GM18499 (cell line): ENCODE results near the gene LGALS4.
"Not testable (repeated sequence)": the region's sequence is repeated elsewhere in the genome, so short reads cannot be mapped to it uniquely, and the experiment has no call there.

Source experiments
- ATAC-seq: cut with Tn5 transposase; IDR thresholded peaks from one replicate; pipeline ENCODE4 v1.9.1; 2021; ENCODE audit warnings: moderate number of reproducible peaks; ENCODE audit not compliant: insufficient read depth, unreplicated experiment

Gene LGALS4

GRCh38 chr19:38843175-38843758 lies 30.5 kb upstream of the LGALS4 start:
- no peak for ATAC-seq

DNA sequence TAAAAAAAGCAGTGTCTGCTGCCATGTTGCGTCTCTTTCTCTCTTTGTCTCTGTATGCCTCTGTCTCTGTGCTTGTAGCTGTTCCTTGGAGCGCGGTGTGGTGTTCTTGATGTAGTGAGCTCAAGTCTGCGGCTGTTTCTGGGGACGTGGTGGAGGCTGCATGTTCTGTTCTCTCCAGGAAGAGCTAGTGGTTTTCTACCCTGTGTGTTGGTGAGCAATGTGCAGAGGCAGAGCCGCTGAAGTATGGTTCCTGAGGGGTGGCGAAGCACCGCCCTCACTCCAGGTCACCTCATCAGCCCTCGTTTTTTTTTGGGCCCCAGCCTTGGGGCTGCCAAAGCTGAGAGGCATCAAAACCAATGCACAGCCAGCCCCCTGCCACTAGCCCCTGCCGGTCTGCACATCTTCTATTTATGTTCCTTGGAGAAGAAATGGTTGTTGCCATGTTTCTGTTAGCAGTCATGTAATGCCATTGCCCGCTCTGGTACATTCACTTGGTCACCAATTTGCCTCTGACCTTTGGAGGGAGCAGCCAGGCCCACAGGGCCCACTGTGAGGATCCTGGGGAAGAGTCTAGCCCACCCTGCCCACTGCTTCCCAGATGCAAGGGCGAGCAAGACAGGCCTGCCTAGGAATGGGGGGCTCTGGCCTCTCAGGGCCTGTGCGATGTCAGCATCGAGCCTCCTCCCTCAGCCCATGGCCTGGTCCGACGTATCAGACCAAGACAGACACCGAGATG lies 29.9 kb upstream of the LGALS4 start:
- ATAC-seq: no peak

DNA sequence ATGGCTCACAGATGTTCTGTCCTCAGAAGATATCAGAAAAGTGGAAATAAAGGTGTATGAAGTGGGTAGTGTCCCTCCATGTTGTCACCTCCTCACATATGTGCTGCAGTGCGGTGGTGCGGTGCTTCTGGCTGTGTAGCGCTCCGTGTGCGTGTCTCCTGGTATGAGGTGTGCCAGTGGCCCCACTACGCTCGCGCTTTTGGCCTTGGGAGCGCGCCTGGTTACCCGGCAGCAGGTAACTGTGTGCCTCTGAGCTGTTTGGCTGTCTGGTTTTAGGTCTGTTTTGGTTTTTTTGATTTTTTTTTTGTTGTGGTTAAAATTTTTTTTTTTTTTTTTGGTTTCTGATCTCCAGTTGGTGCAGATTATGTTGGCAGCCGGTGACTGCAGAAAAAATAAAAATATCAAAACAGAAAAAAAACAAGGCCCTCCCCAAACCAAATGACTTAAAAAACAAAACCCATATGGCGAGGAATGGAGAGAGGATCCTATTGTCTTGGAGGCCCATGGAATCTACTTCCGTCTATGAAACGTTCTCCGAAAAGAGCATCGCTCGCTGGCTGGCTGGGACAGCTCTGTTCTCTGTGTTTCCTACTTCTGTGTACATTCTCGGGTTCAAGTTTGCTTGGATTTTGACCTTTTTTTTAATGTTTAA lies 29.2 kb upstream of the LGALS4 start:
- no peak for ATAC-seq

DNA sequence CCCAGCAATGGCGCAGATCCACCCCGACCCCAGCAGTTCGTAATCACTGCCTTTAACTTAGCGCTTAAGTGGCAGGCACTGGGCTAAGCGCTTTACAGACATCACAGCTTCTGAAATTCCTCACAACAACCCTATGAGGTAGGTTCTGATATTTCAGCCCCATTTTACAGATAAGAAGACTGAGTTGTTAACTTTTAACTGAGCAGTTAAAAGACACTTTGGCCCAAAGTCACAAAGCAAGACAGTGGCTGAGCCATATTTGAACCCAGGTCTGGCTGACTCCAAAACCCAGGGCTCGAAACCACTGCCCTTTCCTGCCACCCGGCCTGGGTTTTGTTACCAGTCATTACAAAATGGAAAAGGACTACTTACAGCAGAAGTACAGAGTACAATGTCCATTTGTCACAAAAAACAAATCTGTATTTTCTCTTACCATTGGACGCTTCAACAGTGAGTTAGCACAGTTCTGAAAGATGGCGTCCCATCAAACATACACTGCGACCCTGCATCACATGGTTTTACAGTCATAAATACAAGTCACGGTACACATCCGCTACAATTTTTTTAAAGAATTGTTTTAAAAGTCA lies 28.5 kb upstream of the LGALS4 start:
- no peak for ATAC-seq

- no peak for ATAC-seq
Measured at GRCh38 chr19:38840583-38840968, 27.8 kb upstream of the LGALS4 start.

DNA sequence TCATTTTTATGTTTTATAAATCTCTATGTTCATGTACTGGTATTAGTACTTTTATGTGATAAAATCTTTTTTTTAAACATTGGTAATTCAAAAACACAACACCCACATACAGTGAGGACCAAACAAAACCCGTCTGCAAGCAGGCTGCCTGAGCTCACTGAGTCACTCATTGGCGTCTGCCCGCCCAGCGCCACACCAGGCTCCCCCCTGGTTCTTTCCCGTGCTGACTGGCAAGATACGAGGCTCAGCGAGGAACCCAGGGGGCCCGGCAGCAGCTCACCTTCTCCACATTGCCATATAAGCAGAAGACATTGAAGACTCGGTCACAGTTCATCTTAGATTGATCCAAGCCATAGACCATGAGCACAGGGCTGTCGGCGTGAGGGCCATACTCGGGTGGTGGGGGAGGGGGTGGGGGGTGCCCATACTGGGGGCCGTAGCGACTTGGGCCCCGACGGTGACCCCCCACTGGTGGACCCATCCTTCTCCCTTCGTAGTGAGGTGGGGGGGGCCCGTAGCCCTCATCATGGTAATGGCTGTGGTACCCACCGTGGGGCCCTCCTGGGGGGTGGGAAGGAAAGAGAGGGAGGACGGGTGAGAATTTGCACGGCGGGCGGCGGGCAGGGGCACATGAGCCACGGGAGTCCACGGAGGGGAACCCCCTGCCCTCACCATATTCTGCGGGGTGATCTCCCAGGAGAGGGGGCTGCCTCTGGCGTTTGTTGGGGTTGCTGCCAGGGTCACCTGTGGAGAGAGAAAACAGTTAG lies 27.3 kb upstream of the LGALS4 start:
- ATAC-seq: no peak

DNA sequence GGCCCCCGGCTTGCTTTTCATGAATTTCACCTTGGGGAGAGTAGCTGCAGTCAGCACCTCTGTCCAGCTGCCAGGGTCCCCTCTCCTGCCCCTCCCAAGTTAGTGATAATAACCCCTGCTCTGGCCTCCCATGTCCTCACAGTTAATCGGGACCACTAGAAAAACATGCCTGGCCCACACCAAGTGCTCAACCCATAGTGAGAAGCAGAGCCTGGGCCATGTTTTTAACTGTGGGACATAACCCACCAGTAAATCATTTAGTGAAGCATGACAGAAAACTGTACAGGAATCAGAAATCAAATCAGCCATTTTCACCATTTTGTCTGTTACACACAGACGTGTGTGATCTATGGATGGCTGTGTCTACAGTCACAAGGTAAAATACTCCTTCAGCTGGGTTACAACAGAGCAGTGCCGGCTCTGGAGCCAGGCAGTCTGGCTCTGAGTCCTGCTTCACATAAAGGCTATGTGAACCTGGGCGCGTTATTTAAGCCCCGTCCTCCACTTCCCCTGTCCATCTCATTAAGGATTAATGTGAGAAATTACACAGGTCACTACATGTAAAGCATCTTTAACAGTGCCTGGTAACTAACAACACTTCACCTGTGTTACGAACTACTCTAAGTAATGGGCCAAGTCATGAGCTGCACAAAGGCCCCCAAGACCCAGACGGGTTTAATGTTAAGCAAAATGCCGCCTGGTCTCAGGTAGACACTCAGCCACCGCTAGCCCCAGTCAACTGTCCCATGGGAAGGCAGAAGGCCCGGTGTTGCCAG lies 26.4 kb upstream of the LGALS4 start:
- no peak for ATAC-seq

GRCh38 chr19:38838208-38838985 lies 25.7 kb upstream of the LGALS4 start:
- no peak for ATAC-seq

- no peak for ATAC-seq
Measured at GRCh38 chr19:38837656-38838121, 24.9 kb upstream of the LGALS4 start.

DNA sequence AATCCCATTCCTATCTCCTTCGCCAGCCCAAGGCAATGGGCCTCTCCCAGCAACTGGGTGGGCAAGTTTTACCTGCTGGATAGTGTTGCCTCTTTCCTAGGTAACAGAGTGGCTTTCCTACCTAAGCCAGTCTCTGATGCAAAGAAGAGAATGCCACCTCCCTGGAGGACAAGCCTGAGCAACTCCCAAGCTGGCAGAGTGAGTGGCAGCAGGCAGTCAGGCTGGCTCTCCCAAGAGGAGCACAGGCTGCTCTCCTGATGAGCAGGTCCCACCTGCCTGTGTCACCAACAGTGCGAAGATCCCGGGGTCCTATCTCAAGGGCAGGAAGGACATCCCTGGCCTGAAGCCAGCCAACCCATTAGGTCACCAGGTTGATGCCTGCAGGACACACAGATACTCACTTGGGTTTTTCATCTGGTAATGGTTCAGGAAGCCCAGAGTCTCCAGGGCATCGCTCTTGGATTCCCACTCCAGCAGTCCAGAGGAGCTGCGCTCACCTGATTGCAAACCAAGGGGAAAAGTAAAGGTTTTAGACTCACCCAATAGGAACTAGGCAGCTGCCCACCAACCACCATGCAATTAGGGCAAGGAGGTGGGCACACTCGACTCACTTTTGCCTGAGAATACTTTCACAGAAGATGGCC lies 24.4 kb upstream of the LGALS4 start:
- ATAC-seq: no peak

DNA sequence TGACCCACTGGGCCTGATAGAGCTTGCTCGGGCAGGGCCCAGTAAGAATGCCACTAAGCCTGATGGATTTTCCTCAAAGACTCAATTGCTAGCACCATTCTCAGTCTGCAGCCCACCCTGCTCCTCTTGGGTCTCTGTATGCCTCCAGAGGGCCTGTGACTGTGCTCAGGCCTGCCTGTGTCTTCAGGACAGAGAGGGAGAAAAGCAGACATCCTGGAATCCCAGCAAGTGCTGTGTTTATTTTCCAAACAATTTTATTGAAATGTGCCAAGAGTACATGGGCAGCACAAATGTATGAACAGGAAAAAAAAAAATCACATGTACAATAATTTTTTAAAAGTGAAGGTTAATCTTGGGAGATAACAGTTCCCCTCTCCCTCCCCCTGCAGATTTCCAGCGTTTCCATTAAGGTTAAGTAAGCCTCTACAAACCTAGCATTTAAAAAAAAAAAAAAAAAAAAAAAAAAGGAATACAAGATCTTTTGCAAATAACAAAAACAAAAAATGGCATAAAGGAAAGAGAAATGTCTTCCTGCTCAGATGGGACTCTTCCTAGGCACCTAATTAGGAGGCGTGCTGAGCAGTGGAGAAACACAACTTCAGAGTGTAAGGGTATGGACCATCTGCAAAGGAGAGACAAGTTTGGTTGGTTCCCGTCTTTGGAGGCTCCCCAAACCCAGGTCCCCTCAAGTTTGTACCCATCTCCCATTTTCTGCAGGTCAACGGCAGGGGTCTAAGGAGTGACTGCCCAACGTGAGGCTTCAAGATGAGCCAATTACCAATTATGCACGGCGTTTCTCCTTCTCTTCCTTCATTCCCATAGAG lies 23.6 kb upstream of the LGALS4 start:
- ATAC-seq: no peak

- no peak for ATAC-seq
Measured at GRCh38 chr19:38834590-38834989, 21.8 kb upstream of the LGALS4 start.

DNA sequence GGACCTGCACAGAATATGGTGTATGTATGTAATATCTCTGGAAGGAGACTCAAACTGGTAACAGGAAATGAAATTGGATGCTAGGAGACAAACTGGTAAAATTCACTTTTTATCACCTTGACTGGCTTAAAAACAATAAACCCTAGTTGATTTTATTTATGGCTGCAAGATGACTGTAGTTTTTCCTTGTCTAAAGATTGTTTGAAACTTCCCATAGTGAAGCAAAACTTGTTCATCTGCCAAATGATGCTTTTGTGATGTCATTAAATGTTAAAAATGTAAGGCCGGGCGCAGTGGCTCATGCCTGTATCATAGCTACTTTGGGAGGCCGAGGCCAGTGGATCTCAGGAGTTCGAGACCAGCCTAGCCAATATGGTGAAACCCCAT lies 21.4 kb upstream of the LGALS4 start:
- no peak for ATAC-seq

DNA sequence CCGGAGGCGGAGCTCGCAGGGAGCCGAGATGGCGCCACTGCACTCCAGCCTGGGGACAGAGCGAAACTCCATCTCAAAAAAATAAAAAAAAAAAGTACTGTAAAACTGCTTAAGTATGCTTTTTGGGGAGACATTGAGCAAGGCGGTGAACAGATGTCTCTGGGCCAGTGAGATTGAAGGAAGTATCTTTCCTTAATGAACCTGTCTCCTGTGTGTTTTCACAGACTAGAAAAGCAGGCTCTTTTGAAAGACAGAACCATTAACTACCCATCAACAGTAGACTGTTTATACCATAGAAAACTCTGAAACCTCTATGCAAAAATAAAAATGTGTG lies 20.3 kb upstream of the LGALS4 start:
- no peak for ATAC-seq

DNA sequence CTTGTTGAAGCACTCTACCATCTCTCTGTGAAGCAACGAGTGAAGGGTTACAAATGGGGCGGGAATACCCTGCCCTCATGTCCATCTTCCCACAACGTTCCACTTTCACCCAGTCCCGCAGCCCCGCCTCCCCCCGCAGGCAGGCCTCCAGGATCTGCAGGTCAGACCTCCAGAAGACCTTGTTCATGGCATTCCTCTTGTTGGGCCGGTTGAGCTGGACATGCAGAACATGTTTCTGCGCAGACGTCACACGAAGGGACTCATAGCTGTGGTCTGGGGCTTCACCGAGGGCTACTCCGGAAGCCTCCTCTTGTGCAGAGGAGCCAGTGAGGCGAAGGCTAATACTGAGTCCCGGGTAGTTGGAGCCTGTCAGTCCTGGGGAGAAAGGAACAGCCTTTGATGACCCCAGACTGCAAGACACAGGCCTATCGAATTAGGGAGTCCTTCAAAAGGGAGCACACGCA lies 18.4 kb upstream of the LGALS4 start:
- no peak for ATAC-seq

DNA sequence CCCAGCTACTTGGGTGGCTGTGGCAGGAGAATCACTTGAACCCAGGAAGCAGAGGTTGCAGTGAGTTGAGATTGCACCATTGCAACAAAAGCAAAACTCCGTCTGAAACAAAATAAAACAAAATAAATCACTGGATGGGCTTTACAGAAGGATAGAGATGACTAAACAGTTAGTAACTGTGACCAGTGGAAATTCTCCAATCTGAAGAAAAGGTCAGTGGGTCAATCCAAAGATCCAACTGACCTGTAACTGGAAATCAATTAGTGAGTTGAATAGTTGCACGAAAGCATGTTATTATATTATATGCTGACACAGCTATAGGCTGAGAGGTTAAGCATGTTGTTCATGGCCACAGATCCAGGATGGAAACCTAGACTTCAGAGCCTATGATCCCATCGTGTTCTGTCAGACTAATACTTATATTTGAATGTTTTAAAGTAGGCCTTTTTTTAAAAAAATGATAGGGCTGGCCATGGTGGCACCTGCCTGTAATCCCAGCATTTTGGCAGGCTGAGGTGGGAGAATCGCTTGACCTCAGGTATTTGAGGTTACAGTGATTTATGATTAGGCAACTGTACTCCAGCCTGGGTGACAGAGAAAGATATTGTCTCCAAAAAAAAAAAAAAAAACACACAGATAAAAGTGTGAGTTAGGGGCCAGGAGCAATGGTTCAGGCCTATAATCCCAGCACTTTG lies 17.4 kb upstream of the LGALS4 start:
- no peak for ATAC-seq

DNA sequence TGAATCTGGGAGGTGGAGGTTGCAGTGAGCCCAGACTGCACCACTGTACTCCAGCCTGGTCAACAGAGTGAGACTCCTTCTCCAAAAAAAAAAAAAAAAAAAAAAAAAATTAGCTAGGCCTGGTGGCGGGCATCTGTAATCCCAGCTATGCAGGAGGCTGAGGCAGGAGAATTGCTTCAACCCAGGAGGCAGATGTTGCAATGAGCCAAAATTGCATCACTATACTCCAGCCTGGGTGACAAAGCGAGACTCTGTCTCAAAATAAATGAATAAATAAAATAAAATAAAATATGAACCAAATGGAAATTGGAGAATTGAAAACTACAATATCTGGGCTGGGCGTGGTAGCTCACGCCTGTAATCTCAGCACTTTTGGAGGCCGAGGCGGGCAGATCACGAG lies 16.5 kb upstream of the LGALS4 start:
- ATAC-seq: not testable (repeated sequence)
